HEK293T (cell line): ENCODE data around the gene GMPPA.

ENCODE experiments used
- CTCF ChIA-PET: fragments of 350-600 bp; formaldehyde crosslinking; extraction: SDS; loops from one replicate; lab custom pipeline; 2021; ENCODE audit warnings: antibody characterized with exemption, inconsistent platforms; lab: Yijun Ruan, JAX
- POLR2A ChIA-PET: fragments of 350-600 bp; formaldehyde crosslinking; extraction: SDS; loops from one replicate; lab custom pipeline; 2020; ENCODE audit warnings: antibody characterized with exemption, inconsistent platforms; lab: Yijun Ruan, JAX
- DNase-seq: peaks from one replicate; pipeline ENCODE4 v3.0.0; 2012; ENCODE audit warnings: mixed read lengths; ENCODE audit errors: extremely low spot score
- ARNT ChIP-seq: fragments of 450-650 bp; IDR thresholded peaks from 2 replicates; pipeline ENCODE4 v1.6.1; 2017; ENCODE audit warnings: mild to moderate bottlenecking
- BHLHE40 ChIP-seq: fragments of 450-650 bp; IDR thresholded peaks from 2 replicates; pipeline ENCODE4 v1.6.1; 2016; ENCODE audit warnings: mild to moderate bottlenecking, moderate library complexity, borderline replicate concordance
- CTBP1 ChIP-seq: fragments of 450-650 bp; IDR thresholded peaks from 2 replicates; pipeline ENCODE4 v1.6.1; 2016; ENCODE audit warnings: borderline replicate concordance
- ELF4 ChIP-seq: fragments of 450-650 bp; IDR thresholded peaks from 2 replicates; pipeline ENCODE4 v1.6.1; 2017; ENCODE audit warnings: antibody characterized with exemption
- FOXA1 ChIP-seq: fragments of 450-650 bp; IDR thresholded peaks from 2 replicates; pipeline ENCODE4 v1.6.1; 2016; ENCODE audit warnings: mild to moderate bottlenecking
- FOXK2 ChIP-seq: fragments of 450-650 bp; IDR thresholded peaks from 2 replicates; pipeline ENCODE4 v1.6.1; 2016; ENCODE audit warnings: mild to moderate bottlenecking
- FOXM1 ChIP-seq: fragments of 450-650 bp; IDR thresholded peaks from 2 replicates; pipeline ENCODE4 v1.6.1; 2017; ENCODE audit warnings: mild to moderate bottlenecking, borderline replicate concordance
- HDGF ChIP-seq: fragments of 450-650 bp; IDR thresholded peaks from 2 replicates; pipeline ENCODE4 v1.6.1; 2017; ENCODE audit warnings: antibody characterized with exemption, borderline replicate concordance
- L3MBTL2 ChIP-seq: fragments of 450-650 bp; conservative IDR thresholded peaks from 2 replicates; pipeline ENCODE4 v1.6.1; 2016; ENCODE audit warnings: mild to moderate bottlenecking
- LEF1 ChIP-seq: fragments of 450-650 bp; IDR thresholded peaks from 2 replicates; pipeline ENCODE4 v1.6.1; 2017; ENCODE audit warnings: mild to moderate bottlenecking, borderline replicate concordance
- NFRKB ChIP-seq: fragments of 450-650 bp; IDR thresholded peaks from 2 replicates; pipeline ENCODE4 v1.6.1; 2016; ENCODE audit warnings: mild to moderate bottlenecking, moderate library complexity
- PKNOX1 ChIP-seq: fragments of 450-650 bp; IDR thresholded peaks from 2 replicates; pipeline ENCODE4 v1.6.1; 2016
- SP1 ChIP-seq: fragments of 450-650 bp; IDR thresholded peaks from 2 replicates; pipeline ENCODE4 v1.6.1; 2017
- SUZ12 ChIP-seq: fragments of 450-650 bp; IDR thresholded peaks from 2 replicates; pipeline ENCODE4 v1.6.1; 2016; ENCODE audit warnings: mild to moderate bottlenecking
- TARDBP ChIP-seq: fragments of 450-650 bp; IDR thresholded peaks from 2 replicates; pipeline ENCODE4 v1.6.1; 2016
- ZNF384 ChIP-seq: fragments of 450-650 bp; IDR thresholded peaks from 2 replicates; pipeline ENCODE4 v1.6.1; 2016

GMPPA gene

GRCh38 chr2:219523031-219523671, 24.5 kb downstream of the GMPPA start:
- TF ChIP-seq BHLHE40 (no peak), FOXK2 (no peak), LEF1 (no peak), L3MBTL2 (no peak), SUZ12 (no peak), ELF4 (no peak), CTBP1 (no peak), TARDBP (no peak), ARNT (no peak), FOXA1 (no peak), SP1 (no peak), FOXM1 (no peak), ZNF384 (no peak), NFRKB (no peak), HDGF (no peak), PKNOX1 (no peak)
- DNase-seq, result no peak
- ChIA-PET CTCF (interaction anchor here (0.7 to 3.8 kb wide), 6 partner anchors 9 to 133 kb away, joined by 3 to 25 read pairs (median 4); partner anchors contain the start of genes ASIC4 and GMPPA), POLR2A (interaction anchor here (0.5 to 1.6 kb wide), 3 partner anchors 26 to 880 kb away, joined by 3 to 6 read pairs (median 3); no protein-coding TSS in a partner anchor)

GRCh38 chr2:219524817-219525216, 26.1 kb downstream of the GMPPA start:
- ChIA-PET POLR2A (no interaction called here), CTCF (interaction anchor here (3.8 kb wide), 1 partner anchor 15 kb away, joined by 25 read pairs; no protein-coding TSS in a partner anchor)
- TF ChIP-seq FOXK2 (no peak), PKNOX1 (no peak), HDGF (no peak), BHLHE40 (no peak), ARNT (no peak), ELF4 (no peak), FOXM1 (no peak), SUZ12 (no peak), LEF1 (no peak), NFRKB (no peak)
- DNase-seq, result no peak

GRCh38 chr2:219525533-219526232, 27.0 kb downstream of the GMPPA start:
- no peak for DNase-seq
- POLR2A ChIA-PET, result interaction anchor here (1.6 to 2.0 kb wide), 2 partner anchors 16 to 27 kb away, joined by 3 to 6 read pairs; partner anchors contain the start of gene GMPPA
- CTCF ChIA-PET, result interaction anchor here (0.6 to 3.8 kb wide), 7 partner anchors 12 to 389 kb away, joined by 3 to 25 read pairs (median 6); partner anchors contain the start of gene ASIC4
- no peak for TF ChIP-seq SUZ12
- no peak for TF ChIP-seq NFRKB
- TF ChIP-seq ZNF384, result no peak
- no peak for TF ChIP-seq SP1
- no peak for TF ChIP-seq FOXK2
- TF ChIP-seq ELF4, result no peak
- no peak for TF ChIP-seq TARDBP
- TF ChIP-seq L3MBTL2, result no peak
- TF ChIP-seq HDGF, result no peak
- no peak for TF ChIP-seq LEF1
- no peak for TF ChIP-seq CTBP1
- no peak for TF ChIP-seq PKNOX1
- no peak for TF ChIP-seq BHLHE40
- no peak for TF ChIP-seq FOXA1
- no peak for TF ChIP-seq ARNT

GRCh38 chr2:219526320-219527075, 27.8 kb downstream of the GMPPA start:
- no peak for DNase-seq
- TF ChIP-seq ARNT (no peak), SUZ12 (no peak), SP1 (no peak), L3MBTL2 (no peak), NFRKB (no peak), FOXK2 (no peak), TARDBP (no peak), BHLHE40 (no peak), PKNOX1 (no peak)
- CTCF ChIA-PET, result interaction anchor here (0.6 to 3.8 kb wide), 10 partner anchors 13 to 388 kb away, joined by 3 to 25 read pairs (median 5); partner anchors contain the start of gene ASIC4
- POLR2A ChIA-PET, result interaction anchor here (1.6 to 2.0 kb wide), 2 partner anchors 17 to 28 kb away, joined by 3 to 6 read pairs; partner anchors contain the start of gene GMPPA
